Fibroblast of skin of back (primary cell): ENCODE results near the gene CEP76. TPM values are rescaled to one million over a fixed set of nuclear protein-coding genes. Genes with fewer than 3 reads are reported as not detected.
A peak's percentile ranks its signal among the peaks of the same experiment; 100 is the strongest.

Experiments used
- DNase-seq: peaks from one replicate; pipeline ENCODE4 v3.0.0-alpha.2; 2013
- polyA plus RNA-seq, 2 experiments: library from polyadenylated mRNA; unstranded; fragments of 120-200 nt; gene quantifications; one replicate each; pipeline ENCODE4 v1.2.1, GENCODE V29; 2013; ENCODE audit not compliant: insufficient read length in 2 of 2

CEP76 gene
- polyA plus RNA-seq (2013, experiment 1 of 2; ENCODE audit: insufficient read length), result 6.7 TPM
- polyA plus RNA-seq (2013, experiment 2 of 2; ENCODE audit: insufficient read length), result 4.1 TPM

- peak; percentile 91 for DNase-seq
Observed at GRCh38 chr18:12702221-12703095, at the start of gene CEP76, which contains the start of gene PSMG2. Gene CEP76 (minus strand): TSS chr18:12702723. CDS start chr18:12702548, 175 bp downstream. Gene PSMG2 (plus strand): TSS chr18:12703042. CDS start chr18:12703108, 66 bp downstream.

- no peak for DNase-seq
Observed at GRCh38 chr18:12751891-12752290, 49.4 kb upstream of the CEP76 start.

GRCh38 chr18:12751503-12751884 lies 49.0 kb upstream of the CEP76 start:
- no peak for DNase-seq

- no peak for DNase-seq
Observed at GRCh38 chr18:12750715-12751502, 48.4 kb upstream of the CEP76 start.

- peak; percentile 84 for DNase-seq
Observed at GRCh38 chr18:12750076-12750714, 47.7 kb upstream of the CEP76 start.

- peak; percentile 6 for DNase-seq
Observed at GRCh38 chr18:12749121-12749520, 46.6 kb upstream of the CEP76 start.

GRCh38 chr18:12748671-12749070 lies 46.1 kb upstream of the CEP76 start:
- peak; percentile 68 for DNase-seq

GRCh38 chr18:12747530-12748315 lies 45.2 kb upstream of the CEP76 start:
- DNase-seq, result peak; percentile 20

GRCh38 chr18:12745095-12745795 lies 42.7 kb upstream of the CEP76 start:
- peak; percentile 30 for DNase-seq

GRCh38 chr18:12744103-12744502 lies 41.6 kb upstream of the CEP76 start:
- peak; percentile 82 for DNase-seq

GRCh38 chr18:12742453-12742852 lies 39.9 kb upstream of the CEP76 start:
- peak; percentile 88 for DNase-seq

- DNase-seq, result peak; percentile 95
Observed at GRCh38 chr18:12741351-12741750, 38.8 kb upstream of the CEP76 start.

- DNase-seq, result no peak
Observed at GRCh38 chr18:12737243-12737902, 34.9 kb upstream of the CEP76 start.

GRCh38 chr18:12726774-12727550 lies 24.4 kb upstream of the CEP76 start:
- peak; percentile 65 for DNase-seq

- DNase-seq, result no peak
Observed at GRCh38 chr18:12726331-12726730, 23.8 kb upstream of the CEP76 start.

GRCh38 chr18:12722731-12723130 lies 20.2 kb upstream of the CEP76 start:
- no peak for DNase-seq

- DNase-seq, result no peak
Observed at GRCh38 chr18:12721495-12722275, 19.2 kb upstream of the CEP76 start.

GRCh38 chr18:12711446-12711845 lies 8.9 kb upstream of the CEP76 start:
- DNase-seq, result no peak

- peak; percentile 44 for DNase-seq
Observed at GRCh38 chr18:12703664-12704063, 1.1 kb upstream of the CEP76 start.
